ENCODE data around the gene HERC3. TPM values are rescaled to one million over a fixed set of nuclear protein-coding genes. Genes with fewer than 3 reads are reported as not detected.
A peak's percentile ranks its signal among the peaks of the same experiment; 100 is the strongest.

Gene HERC3
- total RNA-seq, 1 experiment from 2014 or later = 16.9 TPM

DNA sequence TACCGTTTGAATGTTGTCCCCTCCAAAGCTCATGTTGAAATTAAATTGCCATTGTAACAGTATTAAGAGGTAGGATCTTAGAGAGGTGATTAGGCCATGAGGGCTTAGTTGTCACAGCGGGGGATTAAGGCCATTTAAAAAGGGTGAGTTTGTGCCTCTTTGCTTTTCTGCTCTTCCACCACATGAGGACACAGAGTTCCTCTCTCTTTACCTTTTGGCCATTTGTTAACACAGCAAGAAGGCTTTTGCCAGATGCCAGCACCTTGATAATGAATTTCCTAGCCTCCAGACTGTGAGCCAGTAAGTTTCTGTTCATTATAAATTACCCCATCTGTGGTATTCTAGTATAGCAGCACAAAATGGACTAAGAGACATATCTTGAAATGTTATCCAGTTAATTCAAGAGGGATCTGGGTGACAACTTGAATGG lies 7.8 kb upstream of the HERC3 start:
- TF ChIP-seq, protein P1, sequence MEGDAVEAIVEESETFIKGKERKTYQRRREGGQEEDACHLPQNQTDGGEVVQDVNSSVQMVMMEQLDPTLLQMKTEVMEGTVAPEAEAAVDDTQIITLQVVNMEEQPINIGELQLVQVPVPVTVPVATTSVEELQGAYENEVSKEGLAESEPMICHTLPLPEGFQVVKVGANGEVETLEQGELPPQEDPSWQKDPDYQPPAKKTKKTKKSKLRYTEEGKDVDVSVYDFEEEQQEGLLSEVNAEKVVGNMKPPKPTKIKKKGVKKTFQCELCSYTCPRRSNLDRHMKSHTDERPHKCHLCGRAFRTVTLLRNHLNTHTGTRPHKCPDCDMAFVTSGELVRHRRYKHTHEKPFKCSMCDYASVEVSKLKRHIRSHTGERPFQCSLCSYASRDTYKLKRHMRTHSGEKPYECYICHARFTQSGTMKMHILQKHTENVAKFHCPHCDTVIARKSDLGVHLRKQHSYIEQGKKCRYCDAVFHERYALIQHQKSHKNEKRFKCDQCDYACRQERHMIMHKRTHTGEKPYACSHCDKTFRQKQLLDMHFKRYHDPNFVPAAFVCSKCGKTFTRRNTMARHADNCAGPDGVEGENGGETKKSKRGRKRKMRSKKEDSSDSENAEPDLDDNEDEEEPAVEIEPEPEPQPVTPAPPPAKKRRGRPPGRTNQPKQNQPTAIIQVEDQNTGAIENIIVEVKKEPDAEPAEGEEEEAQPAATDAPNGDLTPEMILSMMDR (conservative IDR thresholded peaks at IDR 0.05) = no peak
- no peak for TF ChIP-seq EZH2 (IDR thresholded peaks at IDR 0.05; ENCODE audit: low read depth)
- no TSS peak for BruUV-seq (replicated peaks)

DNA sequence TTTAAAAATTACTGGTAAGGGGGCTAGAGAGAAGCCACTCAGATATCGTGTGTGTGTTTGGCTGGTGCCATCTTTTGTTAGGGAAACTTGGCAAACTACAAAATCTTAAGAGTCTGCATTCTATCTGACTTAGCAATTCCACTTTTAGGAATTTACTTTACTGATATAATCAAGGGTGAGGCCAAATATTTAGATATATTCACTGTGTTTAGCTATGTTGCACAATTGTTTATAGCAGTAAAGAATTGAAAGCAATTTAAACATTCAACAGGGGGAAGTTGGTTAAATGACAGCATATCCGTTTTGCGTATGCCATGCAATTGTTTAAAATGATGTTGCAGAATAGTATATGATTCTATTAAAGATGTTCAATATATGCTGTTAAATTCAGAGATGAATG lies 6.4 kb upstream of the HERC3 start:
- no TSS peak for BruUV-seq (replicated peaks)
- intact Hi-C loops (cut with micrococcal nuclease; ENCODE audit: unreplicated experiment) = no loop called here
- Histone ChIP-seq H3K27ac (no peak overlapping the region), H3K4me1 (replicated peaks; ENCODE audit: insufficient read depth) (no peaks in the 10 kb centered on the region), H3K4me2 (no peak overlapping the region), H3K27me3 (ENCODE audit: insufficient read depth, low read depth) (no peaks in the 10 kb centered on the region), H3K9me3 (ENCODE audit: insufficient read depth, low read depth) (no peaks in the 10 kb centered on the region), H3K4me3 (no peak overlapping the region), H4K20me1 (ENCODE audit: insufficient read depth) (no peaks in the 10 kb centered on the region), H3K9me2 (ENCODE audit: insufficient read depth) (no peaks in the 10 kb centered on the region), H3K36me3 (ENCODE audit: low read depth) (no peaks in the 10 kb centered on the region), H3K79me2 (ENCODE audit: low read depth) (no peaks in the 10 kb centered on the region), H3F3A (ENCODE audit: insufficient read depth, low read depth) (no peaks in the 10 kb centered on the region), H2AFZ (no peak overlapping the region)
- ChIA-PET CTCF (no interaction called here), POLR2A (ENCODE audit: unreplicated experiment) (interaction anchor here (0.7 kb wide), 1 partner anchor 26 kb away, joined by 5 read pairs; no protein-coding TSS in a partner anchor)
- DNase-seq = peak in 1 of 2 experiments; percentile 57
- no peak for TF ChIP-seq EZH2 (IDR thresholded peaks at IDR 0.05; ENCODE audit: low read depth)
- TF ChIP-seq, protein P1 (conservative IDR thresholded peaks at IDR 0.05) = no peak

More for the DNA sequence above, 7.8 kb upstream of the HERC3 start:
- no peak overlapping the region for H2AFZ ChIP-seq
- POLR2A ChIA-PET (ENCODE audit: unreplicated experiment) = no interaction called here
- H3K4me1 ChIP-seq (replicated peaks; ENCODE audit: insufficient read depth) = no peaks in the 10 kb centered on the region
- H3K9me3 ChIP-seq (ENCODE audit: insufficient read depth, low read depth) = no peaks in the 10 kb centered on the region
- no peaks in the 10 kb centered on the region for H3F3A ChIP-seq (ENCODE audit: insufficient read depth, low read depth)
- no peak for DNase-seq
- no peaks in the 10 kb centered on the region for H3K79me2 ChIP-seq (ENCODE audit: low read depth)
- no peak overlapping the region for H3K4me2 ChIP-seq
- H3K27ac ChIP-seq = no peak overlapping the region
- no peaks in the 10 kb centered on the region for H3K9me2 ChIP-seq (ENCODE audit: insufficient read depth)
- no peaks in the 10 kb centered on the region for H3K27me3 ChIP-seq (ENCODE audit: insufficient read depth, low read depth)
- H4K20me1 ChIP-seq (ENCODE audit: insufficient read depth) = no peaks in the 10 kb centered on the region
- no peak overlapping the region for H3K4me3 ChIP-seq
- CTCF ChIA-PET = no interaction called here
- intact Hi-C loops (cut with micrococcal nuclease; ENCODE audit: unreplicated experiment) = no loop called here
- no peaks in the 10 kb centered on the region for H3K36me3 ChIP-seq (ENCODE audit: low read depth)

DNA sequence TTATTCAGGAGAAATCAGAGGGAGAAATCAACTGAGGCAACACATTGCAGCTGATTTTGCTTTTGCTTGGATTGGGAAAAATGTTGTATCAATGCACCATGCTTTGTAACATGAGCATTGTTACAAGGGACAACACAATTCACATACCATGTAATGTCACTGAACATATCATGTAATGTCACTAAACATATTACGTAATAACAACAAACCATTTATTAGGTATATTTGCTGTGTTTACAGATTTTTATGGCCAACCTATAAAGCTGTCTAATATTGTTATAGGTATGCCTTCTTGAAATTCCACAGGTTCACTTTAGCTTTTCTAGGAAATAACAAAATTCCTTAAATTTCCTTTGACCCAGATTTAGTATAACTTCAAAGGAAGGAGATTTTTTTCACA lies 5.0 kb upstream of the HERC3 start:
- no TSS peak for BruUV-seq (replicated peaks)
- Histone ChIP-seq H3K27ac (no peak overlapping the region), H3K4me2 (no peak overlapping the region), H3K27me3 (ENCODE audit: insufficient read depth, low read depth) (no peaks in the 10 kb centered on the region), H2AFZ (no peak overlapping the region), H3K36me3 (ENCODE audit: low read depth) (no peaks in the 10 kb centered on the region), H3K9me3 (ENCODE audit: insufficient read depth, low read depth) (no peaks in the 10 kb centered on the region), H3K4me3 (no peak overlapping the region), H3K4me1 (replicated peaks; ENCODE audit: insufficient read depth) (no peaks in the 10 kb centered on the region), H3F3A (ENCODE audit: insufficient read depth, low read depth) (no peaks in the 10 kb centered on the region), H4K20me1 (ENCODE audit: insufficient read depth) (no peaks in the 10 kb centered on the region), H3K79me2 (ENCODE audit: low read depth) (no peaks in the 10 kb centered on the region), H3K9me2 (ENCODE audit: insufficient read depth) (no peaks in the 10 kb centered on the region)
- POLR2A ChIA-PET (ENCODE audit: unreplicated experiment) = no interaction called here
- intact Hi-C loops (cut with micrococcal nuclease; ENCODE audit: unreplicated experiment) = no loop called here
- DNase-seq = no peak
- TF ChIP-seq, protein P1 (conservative IDR thresholded peaks at IDR 0.05) = no peak
- TF ChIP-seq EZH2 (IDR thresholded peaks at IDR 0.05; ENCODE audit: low read depth) = no peak
- CTCF ChIA-PET = no interaction called here
